Esophagus squamous epithelium (tissue), 4 donors: Measurements from ENCODE around the gene ATP11B.

Source experiments
- POLR2A ChIP-seq, 4 donors: fragments of 450-650 bp; IDR thresholded peaks; one replicate each; pipeline ENCODE4 v1.6.1; 2017; ENCODE audit warnings: antibody characterized with exemption in 4 of 4, mild to moderate bottlenecking in 4 of 4, moderate library complexity in 3 of 4
- TF ChIP-seq, protein P1 (sequence below), 6 experiments: fragments of 450-650 bp in 4 of 6; fragments of 200-600 bp in 2 of 6; sonication (generic) in 2 of 6; IDR thresholded peaks; one replicate each; pipeline ENCODE4 v1.5.1; 2016 to 2019; ENCODE audit warnings: antibody characterized with exemption in 6 of 6, mild to moderate bottlenecking in 4 of 6, moderate library complexity in 4 of 6

DNA sequence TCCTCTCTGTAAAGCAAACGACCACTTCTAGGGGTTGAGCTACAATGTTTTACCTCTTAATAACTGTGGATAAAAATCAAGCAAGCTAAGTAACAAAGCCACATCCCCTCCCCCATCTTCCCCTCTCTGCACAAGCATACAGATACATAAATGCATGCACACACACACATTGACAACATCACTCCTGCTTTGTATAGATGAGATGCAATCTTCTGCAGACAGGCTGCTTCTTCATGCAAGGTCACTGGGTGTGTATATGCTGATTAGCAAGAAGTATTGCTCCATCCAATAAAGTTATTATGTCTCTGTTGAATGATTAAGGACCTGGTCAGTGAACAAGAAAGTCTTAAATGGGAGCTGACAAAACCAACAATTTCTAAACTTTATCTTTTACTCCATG, 8.8 kb upstream of the ATP11B start:
- TF ChIP-seq, protein P1, sequence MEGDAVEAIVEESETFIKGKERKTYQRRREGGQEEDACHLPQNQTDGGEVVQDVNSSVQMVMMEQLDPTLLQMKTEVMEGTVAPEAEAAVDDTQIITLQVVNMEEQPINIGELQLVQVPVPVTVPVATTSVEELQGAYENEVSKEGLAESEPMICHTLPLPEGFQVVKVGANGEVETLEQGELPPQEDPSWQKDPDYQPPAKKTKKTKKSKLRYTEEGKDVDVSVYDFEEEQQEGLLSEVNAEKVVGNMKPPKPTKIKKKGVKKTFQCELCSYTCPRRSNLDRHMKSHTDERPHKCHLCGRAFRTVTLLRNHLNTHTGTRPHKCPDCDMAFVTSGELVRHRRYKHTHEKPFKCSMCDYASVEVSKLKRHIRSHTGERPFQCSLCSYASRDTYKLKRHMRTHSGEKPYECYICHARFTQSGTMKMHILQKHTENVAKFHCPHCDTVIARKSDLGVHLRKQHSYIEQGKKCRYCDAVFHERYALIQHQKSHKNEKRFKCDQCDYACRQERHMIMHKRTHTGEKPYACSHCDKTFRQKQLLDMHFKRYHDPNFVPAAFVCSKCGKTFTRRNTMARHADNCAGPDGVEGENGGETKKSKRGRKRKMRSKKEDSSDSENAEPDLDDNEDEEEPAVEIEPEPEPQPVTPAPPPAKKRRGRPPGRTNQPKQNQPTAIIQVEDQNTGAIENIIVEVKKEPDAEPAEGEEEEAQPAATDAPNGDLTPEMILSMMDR (IDR thresholded peaks at IDR 0.05): no peak
- TF ChIP-seq POLR2A (IDR thresholded peaks at IDR 0.05): no peak
